Measurements from ENCODE around the gene TRIP11. TPM values are rescaled to one million over a fixed set of nuclear protein-coding genes. Genes with fewer than 3 reads are reported as not detected.

The TRIP11 gene
- total RNA-seq, 1 experiment from 2014 or later: 37.4 TPM

GRCh38 chr14:91998667-91999570 is 40.9 kb downstream of the TRIP11 start:
- no peaks in the 10 kb centered on the region for H3K4me1 ChIP-seq (ENCODE audit: control insufficient read depth in 1 of 2, insufficient read depth in 2 of 2, low read length in 2 of 2)
- RAD21 ChIA-PET (ENCODE audit: low non-redundant PET in 1 of 2, low total read pairs in 2 of 2, uncharacterized antibody in 2 of 2, unreplicated experiment in 2 of 2): no interaction called here
- no peaks in the 10 kb centered on the region for H3K79me2 ChIP-seq (ENCODE audit: insufficient read depth, low read length)
- H3K9me3 ChIP-seq (ENCODE audit: control insufficient read depth in 1 of 2, insufficient read depth in 1 of 2, low read depth in 1 of 2, low read length in 2 of 2): no peaks in the 10 kb centered on the region
- CTCF ChIA-PET: interaction anchor here (1.2 kb wide), 1 partner anchor 349 kb away, joined by 5 read pairs; no protein-coding TSS in a partner anchor
- H3K27me3 ChIP-seq (ENCODE audit: insufficient read depth, low read length): no peaks in the 10 kb centered on the region
- no peaks in the 10 kb centered on the region for H4K20me1 ChIP-seq (ENCODE audit: insufficient read depth)
- no peaks in the 10 kb centered on the region for H3K9me2 ChIP-seq (ENCODE audit: insufficient read depth)
- DNase-seq (ENCODE audit: low read depth, low spot score) (no peak), ATAC-seq (no peak)
- no peak overlapping the region for H2AFZ ChIP-seq (ENCODE audit: low read depth, low read length, poor library complexity, severe bottlenecking)
- H3K27ac ChIP-seq (ENCODE audit: low read depth, low read length): no peak overlapping the region
- H3K4me3 ChIP-seq (replicated peaks in 1 of 2; ENCODE audit: low read depth in 1 of 2, low read length in 2 of 2): no peak overlapping the region
- peaks cover 0 to 9% of the 10 kb centered on the region in 2 experiments; a peak in 3 of 4 replicates for H3K36me3 ChIP-seq (ENCODE audit: control insufficient read depth in 1 of 2, insufficient read depth in 2 of 2, low read length in 2 of 2)
- no peak overlapping the region for H3K4me2 ChIP-seq (ENCODE audit: low read length)
- no peak overlapping the region for H3K9ac ChIP-seq (ENCODE audit: low read length)
- intact Hi-C loops (cut with micrococcal nuclease): loop anchor here (5.0 kb wide), 1 partner anchor 347 kb away; no protein-coding TSS in a partner anchor
- no TSS peak for BruUV-seq (replicated peaks)
- TF ChIP-seq EZH2 (IDR thresholded peaks at IDR 0.05) (no peak), CEBPB (IDR thresholded peaks at IDR 0.05; ENCODE audit: low read depth) (0 out of 2 replicates have a peak, but pooled peaks have one; percentile 41)
- POLR2A ChIA-PET: no interaction called here

- H3K9me2 ChIP-seq (ENCODE audit: insufficient read depth): no peaks in the 10 kb centered on the region
- H3K27me3 ChIP-seq (ENCODE audit: insufficient read depth, low read length): no peaks in the 10 kb centered on the region
- no peaks in the 10 kb centered on the region for H3K9me3 ChIP-seq (ENCODE audit: control insufficient read depth in 1 of 2, insufficient read depth in 1 of 2, low read depth in 1 of 2, low read length in 2 of 2)
- intact Hi-C loops (cut with micrococcal nuclease): loop anchor here (5.0 kb wide), 1 partner anchor 345 kb away; no protein-coding TSS in a partner anchor
- H3K36me3 ChIP-seq (ENCODE audit: control insufficient read depth in 1 of 2, insufficient read depth in 2 of 2, low read length in 2 of 2): peaks cover 7 to 9% of the 10 kb centered on the region in 2 experiments; a peak in 3 of 4 replicates
- TF ChIP-seq SIN3A (IDR thresholded peaks at IDR 0.05; ENCODE audit: low read depth) (no peak), EZH2 (IDR thresholded peaks at IDR 0.05) (no peak), EZH2phosphoT487 (IDR thresholded peaks at IDR 0.05; ENCODE audit: borderline replicate concordance) (no peak)
- TF ChIP-seq, protein P1, sequence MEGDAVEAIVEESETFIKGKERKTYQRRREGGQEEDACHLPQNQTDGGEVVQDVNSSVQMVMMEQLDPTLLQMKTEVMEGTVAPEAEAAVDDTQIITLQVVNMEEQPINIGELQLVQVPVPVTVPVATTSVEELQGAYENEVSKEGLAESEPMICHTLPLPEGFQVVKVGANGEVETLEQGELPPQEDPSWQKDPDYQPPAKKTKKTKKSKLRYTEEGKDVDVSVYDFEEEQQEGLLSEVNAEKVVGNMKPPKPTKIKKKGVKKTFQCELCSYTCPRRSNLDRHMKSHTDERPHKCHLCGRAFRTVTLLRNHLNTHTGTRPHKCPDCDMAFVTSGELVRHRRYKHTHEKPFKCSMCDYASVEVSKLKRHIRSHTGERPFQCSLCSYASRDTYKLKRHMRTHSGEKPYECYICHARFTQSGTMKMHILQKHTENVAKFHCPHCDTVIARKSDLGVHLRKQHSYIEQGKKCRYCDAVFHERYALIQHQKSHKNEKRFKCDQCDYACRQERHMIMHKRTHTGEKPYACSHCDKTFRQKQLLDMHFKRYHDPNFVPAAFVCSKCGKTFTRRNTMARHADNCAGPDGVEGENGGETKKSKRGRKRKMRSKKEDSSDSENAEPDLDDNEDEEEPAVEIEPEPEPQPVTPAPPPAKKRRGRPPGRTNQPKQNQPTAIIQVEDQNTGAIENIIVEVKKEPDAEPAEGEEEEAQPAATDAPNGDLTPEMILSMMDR (IDR thresholded peaks at IDR 0.05 in 2 of 3, conservative IDR thresholded peaks at IDR 0.05 in 1 of 3; ENCODE audit: borderline replicate concordance in 1 of 3, insufficient read depth in 1 of 3, low read depth in 2 of 3, low read length in 2 of 3): no peak
- no peak overlapping the region for H3K4me3 ChIP-seq (replicated peaks in 1 of 2; ENCODE audit: low read depth in 1 of 2, low read length in 2 of 2)
- ChIA-PET CTCF (interaction anchor here (0.7 to 2.1 kb wide), 21 partner anchors 9 to 693 kb away, joined by 3 to 18 read pairs (median 5); no protein-coding TSS in a partner anchor), RAD21 (ENCODE audit: low non-redundant PET in 1 of 2, low total read pairs in 2 of 2, uncharacterized antibody in 2 of 2, unreplicated experiment in 2 of 2) (interaction anchor here (0.5 to 0.7 kb wide), 2 partner anchors 24 to 496 kb away, joined by 3 to 4 read pairs; no protein-coding TSS in a partner anchor), POLR2A (interaction anchor here (1.2 kb wide), 1 partner anchor 86 kb away, joined by 3 read pairs; no protein-coding TSS in a partner anchor)
- H3K9ac ChIP-seq (ENCODE audit: low read length): no peak overlapping the region
- no peak overlapping the region for H3K4me2 ChIP-seq (ENCODE audit: low read length)
- H3K4me1 ChIP-seq (ENCODE audit: control insufficient read depth in 1 of 2, insufficient read depth in 2 of 2, low read length in 2 of 2): no peaks in the 10 kb centered on the region
- ATAC-seq (no peak), DNase-seq (ENCODE audit: low read depth, low spot score) (no peak)
- no TSS peak for BruUV-seq (replicated peaks)
- no peak overlapping the region for H3K27ac ChIP-seq (ENCODE audit: low read depth, low read length)
- H2AFZ ChIP-seq (ENCODE audit: low read depth, low read length, poor library complexity, severe bottlenecking): no peak overlapping the region
- no peaks in the 10 kb centered on the region for H3K79me2 ChIP-seq (ENCODE audit: insufficient read depth, low read length)
- no peaks in the 10 kb centered on the region for H4K20me1 ChIP-seq (ENCODE audit: insufficient read depth)
These were observed 42.4 kb downstream of the TRIP11 start for GRCh38 chr14:91997492-91997891.

Data from HCT116 (cell line).